GF-D8 (cell line): ENCODE data around the gene GPR85.
"Not testable (repeated sequence)": the region's sequence is repeated elsewhere in the genome, so short reads cannot be mapped to it uniquely, and the experiment has no call there.

Source experiments
- DNase-seq: peaks from one replicate; lab custom pipeline; 2025; lab: John Stamatoyannopoulos, UW

GPR85 gene

GRCh38 chr7:113086431-113086888 lies at the start of gene GPR85:
Gene GPR85 (minus strand): TSS chr7:113086827. CDS start chr7:113084721, 2,106 bp downstream.
- no peak for DNase-seq

DNA sequence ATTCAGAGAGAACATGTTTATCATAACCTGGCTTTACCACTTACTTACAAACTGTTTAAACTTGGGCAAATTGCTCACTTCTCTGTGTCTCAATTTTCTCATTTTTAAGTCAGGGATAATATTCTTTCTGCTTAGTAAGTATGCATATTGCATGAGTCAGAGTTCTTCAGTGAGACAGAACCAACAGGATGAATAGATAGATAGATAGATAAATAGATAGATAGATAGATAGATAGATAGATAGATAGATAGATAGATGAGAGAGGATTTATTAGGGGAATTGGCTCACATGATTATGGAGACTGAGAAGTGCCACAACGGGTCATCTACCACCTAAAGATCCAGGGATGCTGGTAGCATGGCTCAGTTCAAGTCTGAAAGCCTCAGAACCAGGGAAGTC lies 47.4 kb upstream of the GPR85 start:
- DNase-seq: no peak

GRCh38 chr7:113131367-113131766 lies 44.7 kb upstream of the GPR85 start:
- no peak for DNase-seq

DNA sequence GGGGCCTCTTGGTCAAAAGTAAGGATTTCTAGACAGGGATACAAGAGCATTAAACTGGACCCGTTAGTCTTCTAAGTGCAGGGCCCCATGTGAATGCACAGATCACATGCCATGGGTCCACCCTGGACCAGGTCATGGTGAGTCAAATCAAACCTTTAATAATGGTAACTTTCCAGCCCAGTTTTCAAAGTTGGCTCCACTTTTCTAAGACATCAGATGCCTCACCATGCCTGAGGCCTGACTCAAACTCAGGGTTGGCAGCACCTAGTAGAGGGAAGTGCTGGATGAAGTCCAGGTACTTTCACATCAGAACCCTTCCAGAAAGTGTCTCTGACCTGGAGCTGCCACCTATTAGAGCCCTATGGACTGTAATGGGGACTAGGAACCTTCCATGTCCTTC lies 41.4 kb upstream of the GPR85 start:
- DNase-seq: no peak

- no peak for DNase-seq
Measured at GRCh38 chr7:113125728-113126127, 39.1 kb upstream of the GPR85 start.

DNA sequence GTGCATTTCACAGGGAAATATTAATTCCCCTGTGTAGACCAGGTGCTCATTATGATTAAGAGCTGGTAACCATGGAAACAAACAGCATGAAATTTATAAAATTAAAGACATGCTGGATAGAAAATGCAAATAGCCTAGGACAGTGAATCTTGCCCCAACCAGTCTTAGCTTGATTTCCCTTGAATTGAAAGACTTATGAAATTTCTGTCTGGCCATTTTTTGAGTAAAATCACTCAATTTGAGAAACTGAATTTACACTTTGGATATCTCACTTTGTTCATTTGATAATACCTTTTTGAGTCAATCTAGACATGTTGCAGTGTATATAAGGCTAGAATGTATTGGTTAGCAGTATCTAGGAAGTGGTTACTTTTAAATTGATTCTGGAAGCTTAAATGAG lies 36.1 kb upstream of the GPR85 start:
- no peak for DNase-seq

DNA sequence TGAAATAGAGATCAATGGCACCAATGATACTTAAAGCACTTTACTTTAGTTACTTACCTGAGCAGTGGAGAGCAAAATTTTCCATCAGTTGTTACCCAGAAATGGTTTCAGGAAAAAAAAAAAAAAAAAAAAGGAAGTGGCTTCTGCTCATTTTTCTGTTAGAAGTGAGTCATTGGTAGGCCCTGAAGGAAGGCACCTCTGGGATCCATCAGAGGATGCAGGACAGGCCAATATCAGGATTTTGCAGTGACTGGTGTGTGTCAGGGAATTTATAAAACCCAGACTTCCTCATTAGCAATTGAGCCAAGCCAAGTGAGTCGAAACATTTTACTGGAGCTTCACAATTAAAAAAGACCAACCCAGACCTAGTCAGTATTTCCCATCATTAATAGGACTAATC lies 34.0 kb upstream of the GPR85 start:
- no peak for DNase-seq

DNA sequence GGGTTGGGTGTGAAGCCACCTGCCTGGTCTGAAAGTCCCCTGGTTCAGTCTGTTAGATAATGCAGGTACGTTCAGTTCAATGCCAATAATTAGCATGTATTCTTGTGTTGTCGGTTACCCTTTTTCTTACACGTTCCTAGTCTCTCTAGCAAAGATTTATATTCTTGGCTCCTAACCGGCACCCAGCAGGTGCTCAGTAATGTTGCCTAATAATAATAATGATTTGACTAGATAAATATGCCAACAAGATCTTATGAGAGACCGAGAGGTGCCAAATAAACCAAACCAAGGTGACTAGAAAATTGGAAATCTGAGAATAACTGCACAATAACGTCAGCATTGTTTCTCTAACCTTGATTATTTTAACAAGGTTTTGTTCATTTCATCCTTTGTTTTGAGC lies 32.8 kb upstream of the GPR85 start:
- no peak for DNase-seq

DNA sequence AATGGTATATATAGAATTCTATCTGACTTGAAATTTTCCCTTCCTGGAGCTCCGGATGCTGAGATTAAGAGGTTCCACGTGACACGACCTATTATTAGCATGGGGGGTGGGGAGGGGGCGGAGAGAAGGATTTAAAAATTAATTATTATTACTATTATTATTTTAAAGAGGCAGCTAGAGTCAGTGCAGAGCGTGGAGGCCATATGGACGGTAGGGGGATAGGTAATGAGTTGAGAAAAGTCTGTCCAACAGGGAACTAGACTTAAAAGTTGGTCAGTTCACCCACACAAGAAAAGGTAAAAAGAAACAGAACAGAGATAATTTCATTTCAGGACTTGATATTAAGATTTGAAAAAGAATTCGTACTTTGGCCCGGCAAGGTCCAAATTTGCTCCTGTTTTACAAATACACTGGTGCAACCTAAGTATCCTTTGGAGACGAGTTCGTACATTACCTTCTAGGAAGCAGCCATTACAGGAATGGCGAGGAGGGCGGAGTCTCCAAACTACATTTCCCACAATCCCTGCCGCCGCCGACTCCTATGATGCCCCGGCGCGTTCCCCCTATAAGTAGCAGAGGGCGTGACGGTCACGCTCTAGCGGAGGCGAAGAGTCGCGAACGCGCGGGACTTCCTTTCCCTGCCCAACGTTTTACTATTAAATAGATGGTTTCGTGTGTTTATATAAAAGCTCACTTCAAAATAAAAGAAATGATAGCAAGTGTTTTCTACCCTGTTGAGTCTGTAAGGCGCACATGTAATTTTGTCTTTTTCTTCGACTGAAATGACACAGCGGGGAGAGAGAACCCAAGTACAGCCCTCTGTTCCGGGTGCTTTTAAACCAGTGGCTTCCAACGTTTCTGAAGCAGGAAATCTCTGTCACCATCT lies 31.7 kb upstream of the GPR85 start, which contains the start of gene SMIM30:
Gene SMIM30 (minus strand): TSS at position 481 of the 886 bp plus-strand sequence. CDS start 976 bp downstream, outside the sequence.
- peak; percentile 72 for DNase-seq

GRCh38 chr7:113117374-113117774 lies 30.7 kb upstream of the GPR85 start:
- not testable (repeated sequence) for DNase-seq

DNA sequence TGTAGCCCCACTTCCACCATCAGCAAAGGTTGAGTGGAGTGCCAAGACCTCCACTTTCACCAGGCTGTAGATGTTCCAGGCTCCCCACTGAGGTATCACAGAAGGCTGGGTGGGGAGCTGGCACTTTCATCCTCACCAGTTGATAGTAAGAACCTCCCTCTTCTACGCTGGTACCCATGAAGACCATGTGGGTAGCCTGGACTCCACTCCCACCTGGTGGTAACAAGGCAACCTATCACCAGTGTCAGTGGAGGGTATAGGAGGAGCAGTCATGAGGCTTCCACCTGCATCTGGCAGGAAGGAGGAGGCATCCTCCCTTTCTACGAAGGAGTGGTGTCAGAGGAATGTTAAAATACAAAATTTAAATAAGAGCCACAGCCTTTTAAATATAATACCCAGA lies 27.3 kb upstream of the GPR85 start:
- no peak for DNase-seq

DNA sequence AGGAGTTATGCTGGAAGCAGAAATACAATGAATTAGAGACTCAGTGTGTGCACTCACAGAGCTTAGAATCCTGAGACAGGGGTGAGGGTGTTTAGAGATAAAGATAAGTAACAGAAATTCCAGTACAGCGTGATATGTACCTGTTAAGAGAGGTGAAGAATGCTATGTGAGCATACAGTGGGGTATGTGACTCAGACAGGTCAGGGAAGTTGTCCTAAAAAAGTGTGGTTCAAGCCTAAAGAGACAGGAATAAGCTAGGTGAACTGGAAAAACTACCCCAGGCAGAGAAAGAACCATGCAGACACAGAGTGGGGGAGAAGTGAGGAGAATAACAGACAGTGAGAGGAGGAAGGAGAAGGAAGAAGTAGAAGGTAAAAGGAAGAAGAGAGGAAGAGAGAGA lies 23.1 kb upstream of the GPR85 start:
- no peak for DNase-seq

- no peak for DNase-seq
Measured at GRCh38 chr7:113100121-113100603, 13.5 kb upstream of the GPR85 start.

DNA sequence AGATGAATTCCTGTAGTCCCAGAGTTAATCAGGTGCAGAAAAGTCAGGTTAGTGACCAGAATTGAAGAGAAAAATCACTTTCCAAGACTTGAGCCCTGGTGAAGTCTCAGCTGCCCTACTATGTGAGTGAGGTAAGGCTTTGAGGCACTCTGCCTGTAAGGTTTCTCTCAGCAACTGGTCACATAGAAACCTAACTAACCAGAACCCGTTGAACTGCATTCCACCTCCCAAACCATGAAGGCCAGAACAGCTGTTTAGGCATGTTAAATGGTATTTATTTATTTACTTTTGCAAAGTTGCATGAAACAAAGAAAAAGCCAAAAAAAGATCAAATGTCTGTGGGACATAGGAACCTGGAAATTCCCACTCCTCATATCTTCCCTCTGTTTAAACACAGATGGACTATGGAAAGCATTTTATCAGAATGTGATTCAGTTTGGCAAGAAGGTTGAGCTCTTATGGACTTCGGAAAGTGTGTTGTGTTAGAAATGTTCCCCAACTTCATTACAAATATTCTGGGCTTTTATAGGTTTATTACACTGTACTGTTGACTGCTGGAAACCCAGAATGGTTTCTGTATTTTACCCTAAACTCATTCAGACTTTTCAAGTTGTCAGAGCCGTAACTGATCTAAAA lies 12.8 kb upstream of the GPR85 start:
- no peak for DNase-seq

DNA sequence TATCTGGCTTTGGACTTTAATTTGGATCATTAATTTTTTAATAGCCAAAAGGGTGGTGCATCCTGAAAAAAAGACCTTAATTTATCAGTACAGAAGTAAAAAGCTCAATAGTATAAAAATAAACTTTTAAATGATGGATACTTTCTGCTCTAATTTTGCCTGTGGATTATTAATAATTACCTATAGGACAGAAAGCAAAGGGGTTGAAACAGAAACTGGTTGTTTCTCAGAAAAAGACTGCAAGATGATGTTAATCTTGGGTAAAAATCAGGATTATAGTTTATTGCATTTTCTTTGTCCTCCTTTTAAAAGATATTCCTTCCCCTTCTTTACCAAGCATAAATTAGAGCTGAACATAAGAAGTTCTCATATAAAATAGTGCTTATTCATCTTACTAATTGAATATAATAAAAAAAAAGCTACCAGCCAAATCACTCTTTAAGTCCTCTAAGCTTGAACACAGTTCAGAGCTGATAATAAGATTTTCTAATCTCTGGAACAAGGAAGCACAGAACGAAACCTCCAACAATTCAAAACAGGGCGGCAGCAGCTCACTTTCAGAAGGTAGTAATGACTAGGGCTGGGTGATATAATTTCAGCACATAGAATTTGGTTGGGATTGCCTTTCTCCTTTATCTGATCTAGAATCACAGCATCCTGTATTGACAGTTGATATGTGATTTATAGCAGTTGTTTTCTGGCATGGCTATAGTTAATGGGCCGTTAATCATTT lies 8.1 kb upstream of the GPR85 start:
- DNase-seq: no peak

DNA sequence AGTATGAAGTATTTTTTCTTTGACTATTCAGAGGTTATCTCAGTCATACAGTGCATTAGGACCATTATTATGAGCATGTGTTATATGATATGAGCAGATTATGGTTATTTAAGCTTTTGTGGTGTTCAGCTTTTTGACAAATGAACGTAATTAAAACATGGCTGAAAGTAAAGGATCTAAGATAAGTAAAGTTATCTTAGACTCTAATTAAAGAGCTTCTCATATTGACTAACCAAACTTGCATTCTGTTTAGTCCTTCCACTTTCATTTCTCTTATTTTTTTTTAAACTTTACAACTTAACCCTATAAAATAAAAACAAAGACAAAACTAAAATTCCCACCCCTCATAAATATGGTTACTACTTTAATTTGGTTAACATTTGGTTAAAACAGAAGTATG lies 6.9 kb upstream of the GPR85 start:
- DNase-seq: no peak

GRCh38 chr7:113092762-113093161 lies 6.1 kb upstream of the GPR85 start:
- no peak for DNase-seq

- no peak for DNase-seq
Measured at GRCh38 chr7:113087071-113087998, 708 bp upstream of the GPR85 start.

- no peak for DNase-seq
Measured at GRCh38 chr7:113085781-113086390, 741 bp downstream of the GPR85 start.

- no peak for DNase-seq
Measured at GRCh38 chr7:113084496-113085172, 2.0 kb downstream of the GPR85 start.
